ENCODE measurements around the gene PIK3R2. TPM values are rescaled to one million over a fixed set of nuclear protein-coding genes. Genes with fewer than 3 reads are reported as not detected.

PIK3R2 gene
- total and polyA plus RNA-seq, 2 of the 13 experiments (the other 11 are each of a cell fraction or from before 2014, with no cell fraction given): 18.6 to 25.3 TPM

DNA sequence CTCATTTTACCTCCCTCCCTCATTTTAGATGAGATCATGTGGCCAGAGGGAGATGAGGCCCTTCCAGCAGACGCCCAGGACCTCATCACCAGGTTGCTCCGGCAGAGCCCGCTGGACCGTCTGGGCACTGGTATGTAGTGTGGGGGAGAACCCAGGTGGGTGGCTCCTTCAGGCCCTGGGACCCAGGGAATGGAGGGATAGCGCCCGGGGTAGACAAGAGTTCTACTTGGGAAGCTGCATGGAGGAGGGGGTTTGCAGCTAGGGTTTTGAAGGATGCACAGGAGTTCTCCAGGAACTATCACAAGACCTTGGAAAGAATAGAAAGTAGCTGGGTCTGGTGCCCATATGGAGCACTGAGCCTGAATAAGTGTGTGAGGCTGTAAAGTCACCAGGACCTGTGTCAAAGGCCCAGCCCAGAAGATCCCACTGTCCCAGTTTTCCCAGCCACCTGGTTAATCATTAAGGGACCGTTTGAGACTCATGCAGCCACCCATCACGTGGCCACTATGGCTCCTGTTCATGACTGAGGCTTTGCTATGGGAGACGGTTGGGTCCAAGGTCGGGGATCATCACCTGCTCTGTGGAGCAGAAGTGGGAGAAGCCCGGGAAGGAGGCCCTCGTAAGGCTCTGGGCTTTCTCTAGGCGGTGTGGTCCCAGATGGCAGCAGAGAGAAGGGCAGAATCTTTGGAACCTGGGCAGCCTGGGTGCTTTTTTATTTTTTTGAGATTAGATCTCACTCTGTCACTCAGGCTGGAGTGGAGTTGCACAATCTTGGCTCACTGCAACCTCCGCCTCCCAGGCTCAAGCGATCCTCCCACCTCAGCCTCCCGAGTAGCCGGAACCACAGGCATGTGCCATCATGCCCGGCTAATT, 17.0 kb upstream of the PIK3R2 start (continued):
- TF ChIP-seq MED13 (CRISPR knock-in tag; IDR thresholded peaks at IDR 0.05) (peak; percentile 65; the same call in 1 of the 2 replicates), NFRKB (IDR thresholded peaks at IDR 0.05) (no peak), ZIK1 (CRISPR knock-in tag; IDR thresholded peaks at IDR 0.05; ENCODE audit: borderline replicate concordance, low read depth) (no peak), ZNF230 (CRISPR knock-in tag; IDR thresholded peaks at IDR 0.05) (no peak), KLF16 (CRISPR knock-in tag; IDR thresholded peaks at IDR 0.05) (peak in 1 of 2 experiments; percentile 83; a peak in 2 of 4 replicates), PCBP2 (optimal IDR thresholded peaks at IDR 0.05; ENCODE audit: low read depth, low read length, poor library complexity, severe bottlenecking) (no peak), PRDM10 (CRISPR knock-in tag; IDR thresholded peaks at IDR 0.05; ENCODE audit: low read depth) (peak; percentile 78; the same call in 1 of the 2 replicates), ZFP90 (CRISPR knock-in tag; IDR thresholded peaks at IDR 0.05; ENCODE audit: borderline replicate concordance) (no peak), ZNF24 (IDR thresholded peaks at IDR 0.05) (no peak), KLF6 (CRISPR knock-in tag; IDR thresholded peaks at IDR 0.05) (no peak; the same call in 1 of the 2 replicates), ZNF337 (CRISPR knock-in tag; IDR thresholded peaks at IDR 0.05; ENCODE audit: borderline replicate concordance, low read depth) (peak; percentile 93; the same call in 1 of the 2 replicates), YEATS2 (CRISPR knock-in tag; IDR thresholded peaks at IDR 0.05; ENCODE audit: borderline replicate concordance) (peak; percentile 70; the same call in 1 of the 2 replicates), ETS1 (CRISPR knock-in tag; IDR thresholded peaks at IDR 0.05) (no peak), U2AF2 (IDR thresholded peaks at IDR 0.05; ENCODE audit: low read depth, low read length) (no peak), MAFK (conservative IDR thresholded peaks at IDR 0.05 in 1 of 2, IDR thresholded peaks at IDR 0.05 in 1 of 2; ENCODE audit: low read length in 2 of 2) (no peak)
- TF ChIP-seq, protein P1, sequence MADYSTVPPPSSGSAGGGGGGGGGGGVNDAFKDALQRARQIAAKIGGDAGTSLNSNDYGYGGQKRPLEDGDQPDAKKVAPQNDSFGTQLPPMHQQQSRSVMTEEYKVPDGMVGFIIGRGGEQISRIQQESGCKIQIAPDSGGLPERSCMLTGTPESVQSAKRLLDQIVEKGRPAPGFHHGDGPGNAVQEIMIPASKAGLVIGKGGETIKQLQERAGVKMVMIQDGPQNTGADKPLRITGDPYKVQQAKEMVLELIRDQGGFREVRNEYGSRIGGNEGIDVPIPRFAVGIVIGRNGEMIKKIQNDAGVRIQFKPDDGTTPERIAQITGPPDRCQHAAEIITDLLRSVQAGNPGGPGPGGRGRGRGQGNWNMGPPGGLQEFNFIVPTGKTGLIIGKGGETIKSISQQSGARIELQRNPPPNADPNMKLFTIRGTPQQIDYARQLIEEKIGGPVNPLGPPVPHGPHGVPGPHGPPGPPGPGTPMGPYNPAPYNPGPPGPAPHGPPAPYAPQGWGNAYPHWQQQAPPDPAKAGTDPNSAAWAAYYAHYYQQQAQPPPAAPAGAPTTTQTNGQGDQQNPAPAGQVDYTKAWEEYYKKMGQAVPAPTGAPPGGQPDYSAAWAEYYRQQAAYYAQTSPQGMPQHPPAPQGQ (CRISPR knock-in tag; IDR thresholded peaks at IDR 0.05; ENCODE audit: borderline replicate concordance): no peak
- TF ChIP-seq, protein P2, sequence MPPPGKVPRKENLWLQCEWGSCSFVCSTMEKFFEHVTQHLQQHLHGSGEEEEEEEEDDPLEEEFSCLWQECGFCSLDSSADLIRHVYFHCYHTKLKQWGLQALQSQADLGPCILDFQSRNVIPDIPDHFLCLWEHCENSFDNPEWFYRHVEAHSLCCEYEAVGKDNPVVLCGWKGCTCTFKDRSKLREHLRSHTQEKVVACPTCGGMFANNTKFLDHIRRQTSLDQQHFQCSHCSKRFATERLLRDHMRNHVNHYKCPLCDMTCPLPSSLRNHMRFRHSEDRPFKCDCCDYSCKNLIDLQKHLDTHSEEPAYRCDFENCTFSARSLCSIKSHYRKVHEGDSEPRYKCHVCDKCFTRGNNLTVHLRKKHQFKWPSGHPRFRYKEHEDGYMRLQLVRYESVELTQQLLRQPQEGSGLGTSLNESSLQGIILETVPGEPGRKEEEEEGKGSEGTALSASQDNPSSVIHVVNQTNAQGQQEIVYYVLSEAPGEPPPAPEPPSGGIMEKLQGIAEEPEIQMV (CRISPR knock-in tag; IDR thresholded peaks at IDR 0.05; ENCODE audit: low read depth): no peak
